GM19351 (cell line): ENCODE measurements around the gene YKT6.
"Not testable (repeated sequence)": the region's sequence is repeated elsewhere in the genome, so short reads cannot be mapped to it uniquely, and the experiment has no call there.

Source experiments
- ATAC-seq: cut with Tn5 transposase; IDR thresholded peaks from one replicate; pipeline ENCODE4 v1.9.1; 2021; ENCODE audit warnings: mild to moderate bottlenecking, moderate library complexity; ENCODE audit not compliant: unreplicated experiment

YKT6 gene

DNA sequence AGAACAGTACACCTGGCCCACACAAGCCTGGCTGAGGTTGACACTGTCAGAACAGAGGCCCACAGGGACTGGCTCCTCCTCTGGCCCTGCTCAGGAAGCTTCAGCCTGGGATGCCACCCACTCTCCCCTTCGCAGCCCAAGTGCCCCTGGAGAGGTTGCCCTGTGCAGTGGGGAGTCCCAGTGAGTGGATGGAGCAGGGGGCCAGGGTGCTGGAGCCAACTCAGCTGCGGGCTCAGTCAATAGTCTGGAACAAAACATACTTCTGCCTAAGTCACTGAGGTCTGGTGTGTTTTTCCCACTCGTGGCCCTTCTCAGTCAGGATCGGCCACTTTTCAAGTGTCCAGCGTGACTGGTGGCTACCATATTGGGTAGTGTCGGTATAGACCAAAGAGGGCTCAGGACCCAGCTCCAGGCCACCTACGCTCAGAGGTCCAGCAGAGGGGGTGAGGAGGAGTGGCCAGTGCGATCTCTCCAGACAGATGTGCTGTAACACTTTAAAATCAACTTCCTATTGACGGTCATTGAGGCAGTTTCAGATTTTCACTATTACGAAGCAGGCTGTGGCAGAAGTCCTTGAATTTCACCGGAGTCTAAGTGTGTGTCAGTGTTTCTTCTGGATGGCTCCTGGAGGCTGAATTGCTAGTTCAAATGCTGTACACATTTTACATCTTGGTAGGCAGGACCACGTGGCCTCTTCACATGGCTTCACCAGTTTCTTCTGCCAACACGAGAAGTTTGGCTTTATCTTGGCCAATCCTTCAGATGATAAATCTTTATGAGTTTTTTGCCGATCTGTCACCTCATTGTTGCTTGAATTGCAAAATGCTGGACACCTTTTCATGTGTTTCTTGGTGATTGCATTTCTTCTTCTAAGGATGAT lies 10.5 kb upstream of the YKT6 start:
- no peak for ATAC-seq

- no peak for ATAC-seq
Measured at GRCh38 chr7:44191171-44191570, 9.6 kb upstream of the YKT6 start.

DNA sequence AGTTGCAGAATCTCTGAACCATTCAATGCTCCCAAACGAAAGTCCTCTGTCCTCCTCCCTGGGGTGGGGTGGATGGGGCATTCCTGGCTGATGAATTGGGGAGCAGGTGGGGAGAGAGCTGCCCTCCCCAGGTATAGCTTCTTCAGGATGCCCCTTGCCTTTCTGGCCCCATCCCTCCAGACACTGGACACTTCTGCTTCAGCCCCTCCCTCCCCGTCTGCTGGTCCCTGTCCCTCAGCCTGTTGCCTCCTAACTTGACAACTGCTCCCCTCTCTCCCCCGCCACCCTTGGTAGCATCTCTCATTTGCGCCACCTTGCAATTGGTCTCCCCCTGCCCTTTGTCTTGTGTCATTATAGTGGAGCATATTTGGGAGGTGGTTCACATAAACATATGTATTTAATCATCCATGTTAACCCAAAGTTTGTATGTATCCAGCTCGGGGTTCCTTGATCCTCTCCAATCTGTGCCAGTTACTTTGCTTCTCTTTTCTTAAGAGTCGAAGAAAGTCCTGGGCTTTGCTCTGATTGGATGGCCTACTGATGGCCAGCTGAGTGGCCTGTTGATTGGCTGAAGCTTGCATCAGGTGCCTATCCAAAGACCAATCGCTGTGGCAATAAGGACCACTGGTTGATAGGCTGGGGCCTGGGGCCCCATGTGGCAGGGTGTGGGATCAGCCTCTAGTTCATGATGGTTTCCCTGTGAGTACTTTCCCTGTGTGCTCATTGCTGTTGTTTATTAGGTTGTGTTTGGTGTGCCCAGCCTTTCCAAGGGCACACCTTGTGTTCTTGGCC lies 7.6 kb upstream of the YKT6 start:
- ATAC-seq, result no peak

GRCh38 chr7:44194069-44194468 lies 6.7 kb upstream of the YKT6 start:
- no peak for ATAC-seq

DNA sequence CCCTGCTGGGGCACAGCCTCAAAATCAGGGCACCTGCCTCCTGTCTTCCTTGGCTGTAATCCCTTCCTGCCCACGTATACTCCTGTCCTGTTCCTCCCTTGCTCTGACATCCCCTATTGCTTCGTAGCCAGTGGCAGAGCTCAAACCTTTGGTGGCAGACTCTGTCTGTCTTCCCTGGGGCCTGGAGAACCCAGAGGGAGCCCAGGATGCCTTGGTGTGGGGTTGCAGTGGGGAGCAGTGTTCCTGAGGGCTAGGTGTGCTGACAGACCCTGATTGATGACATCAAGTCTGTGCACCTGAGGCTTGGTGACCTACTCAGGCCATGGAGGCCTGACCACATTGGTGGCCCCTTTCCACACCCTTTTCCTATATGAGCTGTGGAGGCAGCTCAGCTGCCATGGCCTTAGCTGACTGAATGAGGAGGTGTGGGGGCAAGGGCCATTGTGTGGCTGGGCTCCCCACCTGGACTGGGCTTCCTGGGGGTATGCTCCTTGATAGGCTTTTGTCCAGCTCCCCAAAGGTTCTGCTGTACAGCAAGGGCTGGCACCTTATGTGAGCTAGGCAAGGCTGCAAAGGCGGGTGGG lies 6.1 kb upstream of the YKT6 start:
- no peak for ATAC-seq

GRCh38 chr7:44195889-44196288 lies 4.9 kb upstream of the YKT6 start:
- no peak for ATAC-seq

DNA sequence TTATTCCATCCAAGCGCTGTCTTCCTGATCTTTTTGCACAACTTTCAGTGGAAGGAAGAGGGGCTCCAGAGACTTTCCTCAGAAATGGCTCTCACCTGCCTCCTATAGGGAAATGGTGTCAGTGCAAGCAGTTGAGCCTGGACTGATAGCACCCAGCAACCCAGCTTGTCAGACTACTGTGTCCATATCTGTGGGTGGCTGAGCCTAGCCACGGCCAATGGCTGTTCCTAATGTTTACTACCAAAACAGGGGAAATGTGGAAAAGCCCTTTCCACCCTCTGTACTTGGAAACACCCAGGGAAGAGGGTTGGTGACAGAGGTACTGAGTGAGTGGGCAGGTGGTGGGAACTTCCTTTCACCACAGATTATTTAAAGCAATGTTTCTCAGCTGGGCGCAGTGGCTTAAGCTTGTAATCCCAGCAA lies 4.3 kb upstream of the YKT6 start:
- peak; percentile 39 for ATAC-seq

DNA sequence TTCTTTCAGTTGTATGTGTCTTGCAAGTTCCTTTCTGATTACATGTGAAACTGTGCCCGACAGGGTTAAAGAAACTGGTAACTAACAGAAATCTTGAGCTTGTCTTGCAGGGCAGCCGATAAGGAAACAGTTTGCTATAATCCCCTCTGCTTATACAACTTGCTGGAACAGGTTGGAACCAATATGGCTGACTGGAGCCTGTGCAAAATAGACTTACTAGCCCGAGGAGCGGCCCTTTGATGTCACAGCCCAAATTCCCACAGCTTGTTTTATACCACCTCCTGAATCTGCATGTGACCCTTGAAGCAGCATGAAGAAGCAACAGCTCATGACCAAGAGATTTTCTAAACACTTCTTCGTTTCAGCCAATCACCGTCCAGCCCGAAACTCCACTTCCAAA lies 3.3 kb upstream of the YKT6 start:
- no peak for ATAC-seq

DNA sequence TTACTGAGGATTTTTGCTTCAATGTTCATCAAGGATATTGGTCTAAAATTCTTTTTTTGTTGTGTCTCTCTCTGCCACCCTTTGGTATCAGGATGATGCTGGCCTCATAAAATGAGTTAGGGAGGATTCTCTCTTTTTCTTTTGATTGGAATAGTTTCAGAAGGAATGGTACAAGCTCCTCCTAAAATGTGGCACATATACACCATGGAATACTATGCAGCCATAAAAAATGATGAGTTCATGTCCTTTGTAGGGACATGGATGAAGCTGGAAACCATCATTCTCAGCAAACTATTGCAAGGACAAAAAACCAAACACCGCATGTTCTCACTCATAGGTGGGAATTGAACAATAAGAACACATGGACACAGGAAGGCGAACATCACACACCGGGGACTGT lies 615 bp upstream of the YKT6 start:
- ATAC-seq, result not testable (repeated sequence)

DNA sequence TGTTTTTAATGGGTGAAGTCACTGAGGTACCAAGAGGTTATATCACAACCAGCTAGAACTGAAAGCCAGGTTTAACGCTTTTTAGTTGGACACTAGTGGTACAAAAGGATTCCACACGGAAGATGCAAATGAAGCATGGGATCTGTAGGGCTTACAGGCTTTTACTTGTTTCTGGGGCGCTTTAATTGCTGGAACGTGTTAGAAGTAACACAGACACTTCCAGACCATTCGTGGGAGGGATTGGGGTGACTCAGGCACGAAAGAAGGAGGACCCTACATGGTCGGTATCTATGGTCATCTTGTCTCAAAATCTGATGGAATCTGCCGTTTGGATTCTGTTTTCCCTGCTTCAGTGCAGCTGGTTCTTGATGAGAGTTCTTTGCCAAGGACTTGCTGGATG lies 1.0 kb downstream of the YKT6 start:
- no peak for ATAC-seq

GRCh38 chr7:44206008-44206407 lies 5.2 kb downstream of the YKT6 start:
- no peak for ATAC-seq

GRCh38 chr7:44208085-44208484 lies 7.3 kb downstream of the YKT6 start:
- ATAC-seq, result no peak

DNA sequence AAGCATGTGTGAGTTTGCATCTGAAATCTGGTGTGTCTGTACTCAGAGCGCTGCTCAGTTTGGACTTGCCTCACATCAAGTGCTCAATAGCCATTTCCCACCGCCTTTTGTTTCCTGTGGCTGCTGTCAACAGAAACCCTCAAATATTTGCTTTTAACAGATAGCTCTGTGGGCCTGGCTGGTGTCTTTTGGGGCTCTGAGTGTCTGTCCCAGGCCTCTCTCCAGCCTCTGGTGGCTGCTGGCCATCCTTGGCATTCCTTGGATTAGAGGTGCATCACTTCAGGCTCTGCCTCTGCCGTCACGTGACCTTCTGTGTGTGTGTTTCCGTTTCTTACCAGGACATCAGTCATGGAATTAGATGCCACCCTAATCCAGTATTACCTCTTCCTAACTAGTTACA lies 9.3 kb downstream of the YKT6 start:
- ATAC-seq, result no peak

GRCh38 chr7:44211126-44211675 lies 10.4 kb downstream of the YKT6 start:
- ATAC-seq, result no peak

GRCh38 chr7:44212018-44212417 lies 11.2 kb downstream of the YKT6 start:
- no peak for ATAC-seq

DNA sequence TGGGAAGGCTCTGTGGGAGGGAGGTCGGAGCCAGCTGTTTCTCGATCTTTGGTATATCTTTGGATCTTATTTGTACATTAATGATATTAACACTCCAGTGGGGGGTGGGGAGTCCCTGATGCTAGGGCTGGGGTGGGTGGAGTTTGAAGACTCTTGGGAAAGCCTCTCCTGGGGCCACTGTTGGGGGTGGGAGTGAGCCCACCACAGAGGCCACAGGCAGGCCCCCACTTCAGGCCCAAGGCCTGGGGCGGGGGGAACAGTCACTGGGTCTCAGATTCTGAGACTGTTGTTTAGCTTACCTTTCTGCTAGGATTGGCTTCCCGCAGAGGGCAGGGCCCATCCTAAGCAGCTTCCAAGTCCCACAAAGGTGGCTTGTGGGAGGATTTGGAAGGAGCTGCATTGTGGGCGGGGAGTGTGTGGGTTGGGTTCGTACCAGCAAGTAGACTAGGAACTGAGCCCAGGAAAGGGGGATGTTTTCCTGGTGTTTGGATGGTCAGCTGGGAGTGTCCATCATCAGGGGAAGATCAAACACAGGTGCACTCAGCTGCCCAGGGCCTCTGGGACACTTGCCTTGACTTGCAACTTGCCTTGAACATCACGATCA lies 11.9 kb downstream of the YKT6 start:
- no peak for ATAC-seq

DNA sequence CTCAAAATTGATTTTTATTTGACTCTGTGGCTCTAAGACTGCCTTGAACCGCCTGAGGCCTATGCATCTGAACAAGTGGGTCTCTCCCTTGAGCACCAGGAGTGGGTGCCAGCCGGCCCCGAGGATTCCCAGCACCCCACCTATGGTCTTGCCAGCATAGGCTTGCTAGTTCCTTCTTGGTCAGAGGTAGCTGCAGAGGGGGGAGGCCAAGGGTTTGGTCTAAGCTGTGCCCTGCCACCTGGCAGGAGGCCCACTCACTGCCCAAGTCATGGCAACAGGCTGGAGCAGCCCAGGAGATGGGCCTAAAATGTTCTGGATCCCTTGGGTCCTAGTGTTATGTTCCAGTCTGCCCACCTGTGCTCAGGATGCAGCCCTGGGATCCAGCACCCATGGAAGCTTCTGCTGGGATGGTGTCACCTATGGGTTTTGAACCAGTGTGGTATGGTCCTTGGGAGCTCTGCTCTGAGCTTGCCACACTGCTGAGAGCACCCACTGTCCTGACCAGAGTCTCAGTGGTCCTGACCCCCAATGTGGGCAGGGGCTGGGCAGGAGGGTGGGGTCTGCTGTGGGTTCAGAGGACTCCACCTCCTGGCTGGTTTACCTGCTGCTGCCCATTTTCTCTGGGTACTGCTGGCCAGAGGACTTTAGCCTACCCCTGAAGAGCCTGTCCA lies 12.6 kb downstream of the YKT6 start:
- ATAC-seq, result no peak

DNA sequence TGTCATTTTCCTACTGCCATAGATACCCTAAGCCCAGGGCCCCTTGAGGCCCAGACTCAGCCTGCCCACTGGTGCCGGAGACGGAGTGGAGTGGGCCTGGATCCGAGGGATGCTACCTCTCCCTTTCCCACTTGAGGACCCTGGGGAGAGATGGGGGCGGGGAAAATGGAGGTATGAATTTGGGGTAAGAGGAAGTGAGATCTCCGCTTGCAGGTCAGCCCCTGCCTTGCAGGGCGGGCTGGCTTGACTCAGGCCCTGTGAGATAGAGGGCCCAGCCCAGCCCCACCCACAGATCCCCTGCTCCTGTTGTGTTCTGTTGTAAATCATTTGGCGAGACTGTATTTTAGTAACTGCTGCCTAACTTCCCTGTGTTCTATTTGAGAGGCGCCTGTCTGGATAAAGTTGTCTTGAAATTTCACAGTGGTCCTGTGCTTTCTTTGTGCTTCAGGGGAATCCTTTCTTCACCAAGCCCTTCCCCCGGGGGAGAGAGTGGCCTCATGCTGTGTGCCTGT lies 13.2 kb downstream of the YKT6 start:
- peak; percentile 58 for ATAC-seq

- ATAC-seq, result no peak
Measured at GRCh38 chr7:44215531-44215930, 14.8 kb downstream of the YKT6 start.

DNA sequence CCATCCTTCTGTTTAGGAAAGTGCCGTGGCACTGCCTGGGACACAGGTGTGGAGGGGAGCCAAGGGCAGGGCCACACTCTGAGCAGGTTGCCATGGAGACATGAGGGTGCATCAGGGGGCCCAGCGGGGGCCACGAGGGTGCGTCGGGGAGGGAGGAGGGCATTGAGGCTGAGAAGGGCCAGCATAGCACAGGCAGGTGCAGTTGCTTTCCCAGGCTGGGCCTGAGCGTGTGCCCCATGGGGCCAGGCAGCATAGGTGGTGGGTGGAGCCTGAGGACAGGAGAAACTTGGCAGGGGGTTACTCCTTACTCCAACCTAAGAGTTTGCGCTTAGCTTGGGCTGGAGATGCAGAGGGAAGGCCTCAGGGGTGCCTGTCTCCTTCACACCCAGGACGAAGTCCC lies 15.2 kb downstream of the YKT6 start:
- no peak for ATAC-seq
